Hippocampal formation (tissue), 2 donors: ENCODE data around the gene DSN1.
A peak's percentile ranks its signal among the peaks of the same experiment; 100 is the strongest.

Experiments
- DNase-seq, 2 donors: peaks; one replicate each; lab custom pipeline; 2025; lab: John Stamatoyannopoulos, UW

Gene DSN1

GRCh38 chr20:36754656-36755222, 18.8 kb downstream of the DSN1 start:
- DNase-seq = peak; percentile 16 to 75

- DNase-seq = no peak
Measured at GRCh38 chr20:36752582-36752981, 21.0 kb downstream of the DSN1 start.

- DNase-seq = peak; percentile 85 to 92
Measured at GRCh38 chr20:36745927-36746659, 27.5 kb downstream of the DSN1 start, which contains the start of gene NDRG3. Gene NDRG3, minus strand, starts transcription at chr20:36746090. Its CDS starts 24,355 bp downstream, at chr20:36721735.

- DNase-seq = no peak
Measured at GRCh38 chr20:36745234-36745926, 28.2 kb downstream of the DSN1 start.

GRCh38 chr20:36744764-36745191, 28.8 kb downstream of the DSN1 start:
- no peak for DNase-seq

- no peak for DNase-seq
Measured at GRCh38 chr20:36744243-36744642, 29.3 kb downstream of the DSN1 start.

GRCh38 chr20:36742558-36742957, 31.0 kb downstream of the DSN1 start:
- DNase-seq = no peak

- DNase-seq = no peak
Measured at GRCh38 chr20:36741072-36741471, 32.5 kb downstream of the DSN1 start.

GRCh38 chr20:36737183-36737499, 36.4 kb downstream of the DSN1 start:
- no peak for DNase-seq

- no peak for DNase-seq
Measured at GRCh38 chr20:36736451-36737182, 36.9 kb downstream of the DSN1 start.

GRCh38 chr20:36732456-36732855, 41.1 kb downstream of the DSN1 start:
- DNase-seq = no peak

- no peak for DNase-seq
Measured at GRCh38 chr20:36728986-36729385, 44.6 kb downstream of the DSN1 start.

- no peak for DNase-seq
Measured at GRCh38 chr20:36726168-36726567, 47.4 kb downstream of the DSN1 start.

- no peak for DNase-seq
Measured at GRCh38 chr20:36720510-36720909, 53.1 kb downstream of the DSN1 start.

GRCh38 chr20:36717657-36718056, 55.9 kb downstream of the DSN1 start:
- DNase-seq = peak in 1 of 2 donors; percentile 6

- DNase-seq = no peak
Measured at GRCh38 chr20:36717021-36717420, 56.5 kb downstream of the DSN1 start.

GRCh38 chr20:36712775-36713174, 60.8 kb downstream of the DSN1 start:
- no peak for DNase-seq

GRCh38 chr20:36709126-36709525, 64.4 kb downstream of the DSN1 start:
- DNase-seq = no peak

GRCh38 chr20:36703530-36703929, 70.0 kb downstream of the DSN1 start:
- DNase-seq = no peak
